ENCODE data around the gene TGFB2. TPM values are rescaled to one million over a fixed set of nuclear protein-coding genes. Genes with fewer than 3 reads are reported as not detected.
A peak's percentile ranks its signal among the peaks of the same experiment; 100 is the strongest.

Gene TGFB2
- total RNA-seq, 1 experiment from 2014 or later: not detected

- Histone ChIP-seq H2AFZ (ENCODE audit: low read length) (no peak overlapping the region), H3K79me2 (ENCODE audit: insufficient read depth, low read length) (no peaks in the 10 kb centered on the region), H2BK15ac (ENCODE audit: low read depth, low read length) (no peak overlapping the region), H4K91ac (ENCODE audit: insufficient read length, low read depth, low read length) (no peak overlapping the region), H3K27me3 (ENCODE audit: insufficient read depth, low read length) (no peaks in the 10 kb centered on the region), H3K14ac (ENCODE audit: insufficient read depth, low read length) (no peak overlapping the region), H4K5ac (ENCODE audit: insufficient read length, low read depth, low read length) (no peak overlapping the region), H3K18ac (ENCODE audit: insufficient read length, low read depth, low read length) (no peak overlapping the region), H3K4ac (ENCODE audit: low read depth, low read length) (no peak overlapping the region), H3K9me3 (ENCODE audit: control insufficient read depth, low read depth, low read length) (no peaks in the 10 kb centered on the region), H2BK20ac (ENCODE audit: low read depth, low read length, poor library complexity, severe bottlenecking) (no peak overlapping the region), H3T11ph (ENCODE audit: low read length) (no peak overlapping the region), H2AK5ac (ENCODE audit: insufficient read length, low read length) (no peak overlapping the region), H3K23me2 (ENCODE audit: insufficient read length, low read depth, low read length, poor library complexity, severe bottlenecking) (peaks cover 2% of the 10 kb centered on the region), H2BK5ac (ENCODE audit: insufficient read length, low read length) (no peak overlapping the region), H3K27ac (ENCODE audit: insufficient read length, low read depth, low read length) (no peak overlapping the region), H3K23ac (ENCODE audit: insufficient read length, low read depth, low read length) (no peak overlapping the region), H3K79me1 (ENCODE audit: insufficient read depth, low read depth, low read length, poor library complexity, severe bottlenecking) (no peaks in the 10 kb centered on the region), H3K9ac (ENCODE audit: extremely low read depth, insufficient read length, low read length) (no peak overlapping the region), H4K20me1 (ENCODE audit: control insufficient read depth, insufficient read depth, insufficient read length) (no peaks in the 10 kb centered on the region), H4K8ac (replicated peaks; ENCODE audit: insufficient read length, low read depth, low read length) (no peak overlapping the region), H3K4me2 (ENCODE audit: insufficient read depth, insufficient read length, low read length) (no peak overlapping the region), H2BK120ac (ENCODE audit: low read depth, low read length, poor library complexity, severe bottlenecking) (no peak overlapping the region), H3K56ac (ENCODE audit: insufficient read length, low read depth, low read length) (no peak overlapping the region), H3K4me1 (ENCODE audit: insufficient read depth, low read length) (no peaks in the 10 kb centered on the region; the same call in 1 of the 2 replicates), H2BK12ac (ENCODE audit: insufficient read length, low read depth, low read length) (no peak overlapping the region)
- Mint-ChIP-seq H3K27me3 (ENCODE audit: low read depth) (no peaks in the 10 kb centered on the region), H3K4me3 (no peak overlapping the region), H3K9me3 (peaks cover 1 to 5% of the 10 kb centered on the region in 2 experiments; a peak in 2 of 5 replicates), H3K4me1 (peaks cover 19 to 21% of the 10 kb centered on the region in 2 experiments), H3K36me3 (ENCODE audit: insufficient read depth in 1 of 3, low read depth in 3 of 3) (peaks cover 17 to 38% (median 38%) of the 10 kb centered on the region in 3 experiments; a peak in 6 of 7 replicates), H3K27ac (0 out of 7 replicates have a peak overlapping the region, but pooled peaks of 1 of the 3 experiments have one; percentile 59)
- no peak for TF ChIP-seq CTCF (conservative IDR thresholded peaks at IDR 0.05)
- no CpG with 5 or more reads among the region's 4 CpGs for WGBS (ENCODE audit: extremely low coverage, insufficient read length, low lambda C conversion rate)
- DNase-seq: no peak
Observed at GRCh38 chr1:218315638-218316037, 29.5 kb upstream of the TGFB2 start.
